Body of pancreas (tissue), 4 donors: Measurements from ENCODE around the gene SEMA4D. TPM values are rescaled to one million over a fixed set of nuclear protein-coding genes. Genes with fewer than 3 reads are reported as not detected.

Source experiments
- ATAC-seq: fragments of 150-250 bp; one replicate; pipeline ENCODE4 v1.9.1; 2016
- DNase-seq, 4 donors: peaks; one replicate each; pipeline ENCODE4 v3.0.0-alpha.2; 2019
- H3K27ac ChIP-seq, 4 donors: fragments of 200-600 bp; sonication (generic); 1 replicate in 3 of 4; 2 replicates in 1 of 4; pipeline versions ENCODE4 v1.5.1 to v1.6.1; 2016 to 2019; ENCODE audit warnings: mild to moderate bottlenecking in 1 of 4, mixed read lengths in 1 of 4, moderate library complexity in 1 of 4
- H3K27me3 ChIP-seq, 2 donors: fragments of 200-600 bp; sonication (generic); one replicate each; pipeline ENCODE4 v1.6.0; 2016; ENCODE audit warnings: mild to moderate bottlenecking in 1 of 2
- H3K36me3 ChIP-seq, 2 donors: fragments of 200-600 bp; sonication (generic); replicated peaks in 1 of 2; 2 replicates each; pipeline ENCODE4 v1.5.1; 2016; ENCODE audit warnings: low read depth in 2 of 2; ENCODE audit not compliant: insufficient read depth in 1 of 2
- H3K4me1 ChIP-seq: fragments of 200-600 bp; sonication (generic); one replicate; pipeline ENCODE4 v1.6.0; 2016
- H3K4me3 ChIP-seq, 2 donors: fragments of 200-600 bp; sonication (generic); 1 replicate in 1 of 2; 2 replicates in 1 of 2; pipeline ENCODE4 v1.5.1; 2016 to 2019
- H3K9me3 ChIP-seq, 3 donors: fragments of 200-600 bp; sonication (generic); 1 replicate in 2 of 3; 2 replicates in 1 of 3; pipeline ENCODE4 v1.5.1; 2016
- POLR2A ChIP-seq, 3 donors: fragments of 450-650 bp; IDR thresholded peaks; one replicate each; pipeline ENCODE4 v1.6.1; 2016; ENCODE audit warnings: antibody characterized with exemption in 3 of 3, mild to moderate bottlenecking in 2 of 3
- WGBS, 2 donors: methylation state at CpG; one replicate each; pipeline ENCODE4 v1.1.5; 2017; 5-methylcytosine and 5-hydroxymethylcytosine counted together
- intact Hi-C: fragments of 100-400 bp; cut with DNase I; formaldehyde crosslinking; loops from one replicate; pipeline ENCODE4 v1.15.1; 2023
- total RNA-seq, 2 donors: library from RNA; depleted of rRNA; stranded (reverse); fragments of >200 nt; gene quantifications; one replicate each; pipeline ENCODE4 v1.1.0, GENCODE V29; 2016
- TF ChIP-seq, protein P1 (sequence below), 7 experiments: fragments of 450-650 bp in 4 of 7; fragments of 200-600 bp in 3 of 7; sonication (generic) in 3 of 7; IDR thresholded peaks; one replicate each; pipeline ENCODE4 v1.5.1; 2016 to 2019; ENCODE audit warnings: antibody characterized with exemption in 7 of 7

SEMA4D gene
- total RNA-seq, 2 donors from 2014 or later: 15.6 to 18.1 TPM

DNA sequence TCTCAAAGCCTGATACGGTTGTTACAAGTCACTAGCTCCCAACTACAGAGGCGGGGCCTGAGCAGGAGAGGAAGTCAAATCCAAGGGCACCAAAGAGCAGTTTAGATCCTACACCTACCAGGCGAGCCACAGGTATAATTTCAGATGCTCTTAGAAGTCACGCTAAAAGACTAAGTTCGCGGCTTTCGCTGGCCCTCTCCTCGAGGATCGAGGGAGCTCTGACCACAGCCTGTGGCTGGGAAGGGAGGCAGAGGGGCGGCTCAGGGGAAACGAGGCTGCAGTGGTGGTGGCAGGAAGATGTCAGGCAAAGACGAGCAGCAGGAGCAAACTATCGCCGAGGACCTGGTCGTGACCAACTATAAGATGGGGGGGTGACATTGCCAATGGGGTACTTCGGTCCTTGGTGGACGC, 48.6 kb downstream of the SEMA4D start:
- WGBS, 2 donors: 81 to 87% methylated on average over 17 of the region's 17 CpGs

GRCh38 chr9:89448821-89449220, 49.1 kb downstream of the SEMA4D start:
- intact Hi-C loops: no loop called here
- TF ChIP-seq, protein P1, sequence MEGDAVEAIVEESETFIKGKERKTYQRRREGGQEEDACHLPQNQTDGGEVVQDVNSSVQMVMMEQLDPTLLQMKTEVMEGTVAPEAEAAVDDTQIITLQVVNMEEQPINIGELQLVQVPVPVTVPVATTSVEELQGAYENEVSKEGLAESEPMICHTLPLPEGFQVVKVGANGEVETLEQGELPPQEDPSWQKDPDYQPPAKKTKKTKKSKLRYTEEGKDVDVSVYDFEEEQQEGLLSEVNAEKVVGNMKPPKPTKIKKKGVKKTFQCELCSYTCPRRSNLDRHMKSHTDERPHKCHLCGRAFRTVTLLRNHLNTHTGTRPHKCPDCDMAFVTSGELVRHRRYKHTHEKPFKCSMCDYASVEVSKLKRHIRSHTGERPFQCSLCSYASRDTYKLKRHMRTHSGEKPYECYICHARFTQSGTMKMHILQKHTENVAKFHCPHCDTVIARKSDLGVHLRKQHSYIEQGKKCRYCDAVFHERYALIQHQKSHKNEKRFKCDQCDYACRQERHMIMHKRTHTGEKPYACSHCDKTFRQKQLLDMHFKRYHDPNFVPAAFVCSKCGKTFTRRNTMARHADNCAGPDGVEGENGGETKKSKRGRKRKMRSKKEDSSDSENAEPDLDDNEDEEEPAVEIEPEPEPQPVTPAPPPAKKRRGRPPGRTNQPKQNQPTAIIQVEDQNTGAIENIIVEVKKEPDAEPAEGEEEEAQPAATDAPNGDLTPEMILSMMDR (IDR thresholded peaks at IDR 0.05): no peak
- TF ChIP-seq POLR2A (IDR thresholded peaks at IDR 0.05): no peak
- Histone ChIP-seq H3K4me3 (no peak overlapping the region), H3K9me3 (no peaks in the 10 kb centered on the region), H3K4me1 (no peaks in the 10 kb centered on the region), H3K36me3 (no peaks in the 10 kb centered on the region), H3K27me3 (no peaks in the 10 kb centered on the region), H3K27ac (no peak overlapping the region)
- DNase-seq: no peak
- WGBS, 2 donors: 76 to 87% methylated on average over 8 of the region's 8 CpGs
- ATAC-seq: no peak

More for the DNA sequence above, 48.6 kb downstream of the SEMA4D start:
- TF ChIP-seq POLR2A (IDR thresholded peaks at IDR 0.05): no peak
- Histone ChIP-seq H3K4me3 (no peak overlapping the region), H3K9me3 (no peaks in the 10 kb centered on the region), H3K27ac (no peak overlapping the region), H3K4me1 (no peaks in the 10 kb centered on the region), H3K36me3 (no peaks in the 10 kb centered on the region), H3K27me3 (no peaks in the 10 kb centered on the region)
- DNase-seq (no peak), ATAC-seq (no peak)
- intact Hi-C loops: no loop called here

DNA sequence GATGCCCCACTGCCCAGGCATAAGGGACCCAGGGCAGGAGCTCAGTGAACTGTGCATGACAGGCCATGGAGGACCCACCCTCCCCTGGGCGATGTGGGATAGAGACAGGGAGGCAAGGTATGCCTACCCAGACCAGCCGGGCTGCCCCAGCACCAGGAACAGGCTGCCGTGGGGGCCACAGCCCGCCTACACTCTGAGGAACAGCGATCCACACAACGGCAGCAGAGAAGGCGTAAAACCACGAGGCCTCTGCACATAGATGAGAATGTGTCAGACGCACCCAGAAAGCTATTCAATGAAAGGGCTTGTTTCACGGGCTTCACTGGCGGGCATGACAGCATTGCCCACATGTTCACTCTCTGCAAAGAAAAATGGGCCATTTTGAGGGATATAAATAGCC, 49.5 kb downstream of the SEMA4D start:
- DNase-seq (no peak), ATAC-seq (no peak)
- no peaks in the 10 kb centered on the region for H3K27me3 ChIP-seq
- no peaks in the 10 kb centered on the region for H3K4me1 ChIP-seq
- 79 to 87% methylated on average over 9 to 11 of the region's 11 CpGs for WGBS, 2 donors
- H3K36me3 ChIP-seq: no peaks in the 10 kb centered on the region
- H3K4me3 ChIP-seq: no peak overlapping the region
- no peak overlapping the region for H3K27ac ChIP-seq
- no peak for TF ChIP-seq POLR2A (IDR thresholded peaks at IDR 0.05)
- TF ChIP-seq, protein P1 (IDR thresholded peaks at IDR 0.05): no peak
- H3K9me3 ChIP-seq: no peaks in the 10 kb centered on the region
- intact Hi-C loops: no loop called here

DNA sequence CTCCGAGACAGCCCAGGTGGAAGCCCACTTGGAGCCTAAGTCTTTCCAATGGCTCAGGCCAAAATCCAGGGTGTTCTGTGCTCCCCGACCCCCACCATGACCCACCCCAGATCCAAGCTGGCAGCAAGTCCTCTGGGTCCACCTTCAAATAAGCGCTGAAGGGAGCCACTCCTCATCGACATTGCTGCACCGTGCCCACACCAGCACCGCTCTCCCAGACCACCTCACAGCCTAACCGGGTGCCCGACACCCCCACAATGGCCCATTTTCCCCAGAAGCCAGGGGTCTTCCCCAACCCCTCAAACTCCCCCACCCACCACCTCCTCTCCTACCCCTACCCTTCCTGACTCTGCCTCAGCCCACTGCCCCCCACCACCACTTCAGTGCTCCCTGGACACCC, 50.5 kb downstream of the SEMA4D start:
- Histone ChIP-seq H3K4me1 (no peaks in the 10 kb centered on the region), H3K36me3 (no peaks in the 10 kb centered on the region), H3K9me3 (no peaks in the 10 kb centered on the region), H3K27me3 (no peaks in the 10 kb centered on the region), H3K4me3 (no peak overlapping the region), H3K27ac (no peak overlapping the region)
- intact Hi-C loops: no loop called here
- TF ChIP-seq POLR2A (IDR thresholded peaks at IDR 0.05): no peak
- TF ChIP-seq, protein P1 (IDR thresholded peaks at IDR 0.05): no peak
- ATAC-seq: no peak
- DNase-seq: no peak
- 92 to 99% methylated on average over 8 of the region's 8 CpGs for WGBS, 2 donors

- no peaks in the 10 kb centered on the region for H3K36me3 ChIP-seq
- H3K9me3 ChIP-seq: no peaks in the 10 kb centered on the region
- TF ChIP-seq POLR2A (IDR thresholded peaks at IDR 0.05): no peak
- TF ChIP-seq, protein P1 (IDR thresholded peaks at IDR 0.05): no peak
- no peak overlapping the region for H3K27ac ChIP-seq
- H3K4me1 ChIP-seq: no peaks in the 10 kb centered on the region
- ATAC-seq (no peak), DNase-seq (no peak)
- 93 to 98% methylated on average over 8 of the region's 8 CpGs for WGBS, 2 donors
- H3K4me3 ChIP-seq: no peak overlapping the region
- intact Hi-C loops: no loop called here
- H3K27me3 ChIP-seq: no peaks in the 10 kb centered on the region
Observed at GRCh38 chr9:89446961-89447310, 51.0 kb downstream of the SEMA4D start.
